Natural killer cell (primary cell): ENCODE measurements around the gene DCLRE1C. TPM values are rescaled to one million over a fixed set of nuclear protein-coding genes. Genes with fewer than 3 reads are reported as not detected.
A peak's percentile ranks its signal among the peaks of the same experiment; 100 is the strongest.

Experiments used
- ATAC-seq, 3 donors: fragments of 150-1000 bp in 2 of 3; fragments of 200-7000 bp in 1 of 3; cut with Tn5 transposase; 1 replicate in 1 of 3; 2 replicates in 2 of 3; pipeline ENCODE4 v1.10.0; 2021; ENCODE audit warnings: mild to moderate bottlenecking in 2 of 3, moderate library complexity in 2 of 3
- DNase-seq, 2 donors: peaks; one replicate each; pipeline versions ENCODE4 v3.0.0 to v3.0.0-alpha.2; 2013 to 2021; ENCODE audit warnings: mixed read lengths in 1 of 2
- H3K27ac ChIP-seq: one replicate; pipeline ENCODE4 v1.5.1; 2013; ENCODE audit warnings: mild to moderate bottlenecking, low read length
- H3K27me3 ChIP-seq: one replicate; pipeline ENCODE4 v1.6.1; 2013; ENCODE audit warnings: low read length; ENCODE audit not compliant: control insufficient read depth, insufficient read depth
- H3K36me3 ChIP-seq: one replicate; pipeline ENCODE4 v1.6.1; 2013; ENCODE audit warnings: low read length; ENCODE audit not compliant: control insufficient read depth, insufficient read depth
- H3K4me1 ChIP-seq: one replicate; pipeline ENCODE4 v1.6.1; 2013; ENCODE audit warnings: low read length; ENCODE audit not compliant: control insufficient read depth, insufficient read depth
- H3K4me3 ChIP-seq: one replicate; pipeline ENCODE4 v1.5.1; 2013; ENCODE audit warnings: low read length
- H3K9me3 ChIP-seq: one replicate; pipeline ENCODE4 v1.6.1; 2013; ENCODE audit warnings: low read length; ENCODE audit not compliant: control insufficient read depth, insufficient read depth
- H3K27ac Mint-ChIP-seq, 2 donors: one replicate each; pipeline ENCODE4 v1.8.0; 2022; ENCODE audit warnings: mild to moderate bottlenecking in 2 of 2, mixed read lengths in 2 of 2, moderate library complexity in 1 of 2
- H3K27me3 Mint-ChIP-seq, 2 donors: one replicate each; pipeline ENCODE4 v1.8.0; 2022; ENCODE audit warnings: low read depth in 2 of 2, mixed read lengths in 2 of 2
- H3K36me3 Mint-ChIP-seq: one replicate; pipeline ENCODE4 v1.8.0; 2022; ENCODE audit warnings: mixed read lengths
- H3K4me1 Mint-ChIP-seq, 2 donors: one replicate each; pipeline ENCODE4 v1.8.0; 2022; ENCODE audit warnings: mixed read lengths in 2 of 2
- H3K4me3 Mint-ChIP-seq: one replicate; pipeline ENCODE4 v1.8.0; 2022; ENCODE audit warnings: mild to moderate bottlenecking, moderate library complexity, mixed read lengths
- H3K9me3 Mint-ChIP-seq, 2 donors: one replicate each; pipeline ENCODE4 v1.8.0; 2022; ENCODE audit warnings: mixed read lengths in 2 of 2
- CTCF ChIP-seq: fragments of 200-600 bp; IDR thresholded peaks from one replicate; pipeline ENCODE4 v1.8.0; 2022; ENCODE audit warnings: antibody characterized with exemption
- WGBS: methylation state at CpG from one replicate; pipeline ENCODE4 v1.1.7; 2013; ENCODE audit warnings: missing lambda C conversion rate; ENCODE audit not compliant: insufficient coverage; 5-methylcytosine and 5-hydroxymethylcytosine counted together
- intact Hi-C: fragments of 100-400 bp; cut with micrococcal nuclease; formaldehyde crosslinking; loops from one replicate; pipeline ENCODE4 v1.14.2; 2022
- total RNA-seq, 4 donors: library from RNA; stranded (reverse); fragments of 120-200 nt in 1 of 4; gene quantifications; one replicate each; pipeline versions ENCODE4 v1.2.3 to v1.2.4, GENCODE V29; 2013 to 2022

The DCLRE1C gene
- total RNA-seq, 3 donors from 2014 or later (not counting 1 experiment from before 2014, with no cell fraction given): 21.7 to 31.3 (median 22.3) TPM

GRCh38 chr10:14891151-14891550 is 62.7 kb downstream of the DCLRE1C start:
- WGBS: 94% methylated on average over 1 of the region's 1 CpG
- ATAC-seq: no peak
- intact Hi-C loops: no loop called here

GRCh38 chr10:14889318-14889717 is 64.6 kb downstream of the DCLRE1C start:
- no peaks in the 10 kb centered on the region for H3K36me3 ChIP-seq
- Mint-ChIP-seq H3K27ac (no peak overlapping the region), H3K4me1 (peaks cover 0 to 4% of the 10 kb centered on the region in 2 donors), H3K27me3 (no peaks in the 10 kb centered on the region), H3K4me3 (no peak overlapping the region), H3K9me3 (no peaks in the 10 kb centered on the region), H3K36me3 (no peaks in the 10 kb centered on the region)
- no peaks in the 10 kb centered on the region for H3K4me1 ChIP-seq
- peak in 1 of 2 donors; percentile 45 for DNase-seq
- WGBS: 84% methylated on average over 2 of the region's 2 CpGs
- no peak overlapping the region for H3K27ac ChIP-seq
- H3K4me3 ChIP-seq: no peak overlapping the region
- TF ChIP-seq CTCF: no peak
- ATAC-seq: no peak
- H3K9me3 ChIP-seq: no peaks in the 10 kb centered on the region
- intact Hi-C loops: no loop called here
- no peaks in the 10 kb centered on the region for H3K27me3 ChIP-seq

More at GRCh38 chr10:14891151-14891550, 62.7 kb downstream of the DCLRE1C start:
- Histone ChIP-seq H3K27ac (no peak overlapping the region), H3K36me3 (no peaks in the 10 kb centered on the region), H3K4me3 (no peak overlapping the region), H3K4me1 (no peaks in the 10 kb centered on the region), H3K27me3 (no peaks in the 10 kb centered on the region), H3K9me3 (no peaks in the 10 kb centered on the region)
- Mint-ChIP-seq H3K9me3 (no peaks in the 10 kb centered on the region), H3K27ac (peak overlapping the region in 1 of 2 donors; percentile 36), H3K4me1 (peaks cover 0 to 4% of the 10 kb centered on the region in 2 donors), H3K27me3 (no peaks in the 10 kb centered on the region), H3K36me3 (no peaks in the 10 kb centered on the region), H3K4me3 (no peak overlapping the region)
- DNase-seq: no peak
- TF ChIP-seq CTCF: no peak

GRCh38 chr10:14884082-14884481 is 69.8 kb downstream of the DCLRE1C start:
- 97% methylated on average over 3 of the region's 3 CpGs for WGBS

More at GRCh38 chr10:14884082-14884481, 69.8 kb downstream of the DCLRE1C start:
- Histone ChIP-seq H3K36me3 (no peaks in the 10 kb centered on the region), H3K27ac (no peak overlapping the region), H3K4me1 (peaks cover 4% of the 10 kb centered on the region), H3K9me3 (no peaks in the 10 kb centered on the region), H3K4me3 (no peak overlapping the region), H3K27me3 (no peaks in the 10 kb centered on the region)
- TF ChIP-seq CTCF: no peak
- ATAC-seq: no peak
- no peak overlapping the region for H3K27ac Mint-ChIP-seq
- H3K36me3 Mint-ChIP-seq: no peaks in the 10 kb centered on the region
- H3K27me3 Mint-ChIP-seq: no peaks in the 10 kb centered on the region
- intact Hi-C loops: no loop called here
- DNase-seq: no peak
- peaks cover 9 to 14% of the 10 kb centered on the region in 2 donors for H3K4me1 Mint-ChIP-seq
- H3K9me3 Mint-ChIP-seq: no peaks in the 10 kb centered on the region
- no peak overlapping the region for H3K4me3 Mint-ChIP-seq
